ENCODE data around the gene FAM107B. TPM values are rescaled to one million over a fixed set of nuclear protein-coding genes. Genes with fewer than 3 reads are reported as not detected.
"Not testable (repeated sequence)": the region's sequence is repeated elsewhere in the genome, so short reads cannot be mapped to it uniquely, and the experiment has no call there.

Gene FAM107B
- total RNA-seq, 1 experiment from 2014 or later, result 24.5 TPM

DNA sequence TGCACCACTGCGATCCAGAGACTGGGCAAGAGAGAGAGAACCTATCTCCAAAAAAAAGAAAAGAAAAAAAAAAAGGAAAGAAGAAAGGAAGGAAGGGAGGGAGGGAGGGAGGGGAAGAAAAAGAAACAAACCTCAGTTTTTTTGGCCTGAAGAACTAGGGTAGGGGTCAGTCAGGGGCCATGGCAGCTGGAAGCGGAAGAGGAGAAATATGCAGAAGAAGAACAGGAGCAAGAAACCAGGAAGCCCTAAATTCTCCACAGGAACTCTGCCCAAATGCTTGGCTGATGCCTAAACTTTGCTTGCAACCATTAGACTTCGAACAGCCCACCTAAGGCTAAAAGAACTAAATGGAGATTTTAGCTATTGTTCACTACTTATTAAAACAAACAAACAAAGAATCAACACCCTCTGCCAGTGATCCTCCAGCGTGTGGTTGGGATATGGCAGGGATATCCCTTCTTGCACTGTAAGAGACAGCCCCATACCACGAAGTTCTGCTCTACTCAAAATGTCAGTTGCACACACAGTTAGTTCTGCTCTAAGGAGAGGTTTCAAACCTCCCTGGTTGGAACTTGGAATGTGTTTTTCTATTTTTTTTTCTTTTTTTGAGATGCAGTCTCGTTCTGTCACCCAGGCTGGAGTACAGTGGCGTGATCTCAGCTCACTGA, 139.5 kb downstream of the FAM107B start:
- Histone ChIP-seq H3K56ac (ENCODE audit: insufficient read length, low read depth, low read length) (no peak overlapping the region), H3K18ac (ENCODE audit: insufficient read length, low read depth, low read length) (no peak overlapping the region), H4K91ac (ENCODE audit: insufficient read length, low read depth, low read length) (no peak overlapping the region), H3K4me1 (ENCODE audit: insufficient read depth, low read length) (no peaks in the 10 kb centered on the region; the same call in 1 of the 2 replicates), H2BK12ac (ENCODE audit: insufficient read length, low read depth, low read length) (no peak overlapping the region), H4K20me1 (ENCODE audit: control insufficient read depth, insufficient read depth, insufficient read length) (no peaks in the 10 kb centered on the region), H4K5ac (ENCODE audit: insufficient read length, low read depth, low read length) (no peak overlapping the region), H3K4ac (ENCODE audit: low read depth, low read length) (no peak overlapping the region), H3K9ac (ENCODE audit: extremely low read depth, insufficient read length, low read length) (no peak overlapping the region), H3K79me2 (ENCODE audit: insufficient read depth, low read length) (no peaks in the 10 kb centered on the region), H2BK20ac (ENCODE audit: low read depth, low read length, poor library complexity, severe bottlenecking) (no peak overlapping the region), H2AFZ (ENCODE audit: low read length) (no peak overlapping the region), H3K27ac (ENCODE audit: insufficient read length, low read depth, low read length) (no peak overlapping the region), H3K27me3 (ENCODE audit: insufficient read depth, low read length) (no peaks in the 10 kb centered on the region), H2BK5ac (ENCODE audit: insufficient read length, low read length) (no peak overlapping the region), H3K4me2 (ENCODE audit: insufficient read depth, insufficient read length, low read length) (no peak overlapping the region), H2BK120ac (ENCODE audit: low read depth, low read length, poor library complexity, severe bottlenecking) (no peak overlapping the region), H3K14ac (ENCODE audit: insufficient read depth, low read length) (no peak overlapping the region), H2BK15ac (ENCODE audit: low read depth, low read length) (no peak overlapping the region), H2AK5ac (ENCODE audit: insufficient read length, low read length) (no peak overlapping the region), H3K23ac (ENCODE audit: insufficient read length, low read depth, low read length) (no peak overlapping the region), H3K23me2 (ENCODE audit: insufficient read length, low read depth, low read length, poor library complexity, severe bottlenecking) (no peaks in the 10 kb centered on the region), H3K9me3 (ENCODE audit: control insufficient read depth, low read depth, low read length) (no peaks in the 10 kb centered on the region), H3T11ph (ENCODE audit: low read length) (no peak overlapping the region), H3K79me1 (ENCODE audit: insufficient read depth, low read depth, low read length, poor library complexity, severe bottlenecking) (no peaks in the 10 kb centered on the region), H4K8ac (replicated peaks; ENCODE audit: insufficient read length, low read depth, low read length) (no peak overlapping the region)
- Mint-ChIP-seq H3K27ac (no peak overlapping the region), H3K36me3 (ENCODE audit: insufficient read depth in 1 of 3, low read depth in 3 of 3) (no peaks in the 10 kb centered on the region), H3K4me1 (peaks cover 4 to 5% of the 10 kb centered on the region in 2 experiments; a peak in 2 of 4 replicates), H3K9me3 (no peaks in the 10 kb centered on the region), H3K27me3 (ENCODE audit: low read depth) (no peaks in the 10 kb centered on the region; the same call in 1 of the 2 replicates), H3K4me3 (no peak overlapping the region)
- no peak for DNase-seq
- whole genome bisulfite sequencing (ENCODE audit: extremely low coverage, insufficient read length, low lambda C conversion rate), result no CpG with 5 or more reads among the region's 7 CpGs
- TF ChIP-seq, protein P1, sequence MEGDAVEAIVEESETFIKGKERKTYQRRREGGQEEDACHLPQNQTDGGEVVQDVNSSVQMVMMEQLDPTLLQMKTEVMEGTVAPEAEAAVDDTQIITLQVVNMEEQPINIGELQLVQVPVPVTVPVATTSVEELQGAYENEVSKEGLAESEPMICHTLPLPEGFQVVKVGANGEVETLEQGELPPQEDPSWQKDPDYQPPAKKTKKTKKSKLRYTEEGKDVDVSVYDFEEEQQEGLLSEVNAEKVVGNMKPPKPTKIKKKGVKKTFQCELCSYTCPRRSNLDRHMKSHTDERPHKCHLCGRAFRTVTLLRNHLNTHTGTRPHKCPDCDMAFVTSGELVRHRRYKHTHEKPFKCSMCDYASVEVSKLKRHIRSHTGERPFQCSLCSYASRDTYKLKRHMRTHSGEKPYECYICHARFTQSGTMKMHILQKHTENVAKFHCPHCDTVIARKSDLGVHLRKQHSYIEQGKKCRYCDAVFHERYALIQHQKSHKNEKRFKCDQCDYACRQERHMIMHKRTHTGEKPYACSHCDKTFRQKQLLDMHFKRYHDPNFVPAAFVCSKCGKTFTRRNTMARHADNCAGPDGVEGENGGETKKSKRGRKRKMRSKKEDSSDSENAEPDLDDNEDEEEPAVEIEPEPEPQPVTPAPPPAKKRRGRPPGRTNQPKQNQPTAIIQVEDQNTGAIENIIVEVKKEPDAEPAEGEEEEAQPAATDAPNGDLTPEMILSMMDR (conservative IDR thresholded peaks at IDR 0.05), result no peak

DNA sequence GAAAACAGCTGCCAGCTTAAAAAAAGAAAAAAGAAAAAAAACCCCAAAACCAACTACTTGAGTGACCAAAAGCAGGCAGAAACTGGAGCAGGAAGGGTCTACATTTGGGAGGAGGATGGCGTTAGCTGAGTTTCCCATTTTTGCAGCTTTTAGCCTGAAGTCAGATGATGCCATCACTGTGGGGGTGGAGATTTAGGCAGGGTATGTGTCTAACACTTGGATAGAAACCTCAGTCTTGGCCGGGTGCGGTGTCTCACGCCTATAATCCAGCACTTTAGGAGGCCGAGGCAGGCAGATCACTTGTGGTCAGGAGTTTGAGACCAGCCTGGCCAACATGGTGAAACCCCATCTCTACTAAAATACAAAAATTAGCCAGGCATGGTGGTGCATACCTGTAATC, 140.1 kb downstream of the FAM107B start:
- not testable (repeated sequence) for H3K23ac ChIP-seq (ENCODE audit: insufficient read length, low read depth, low read length); H3K14ac ChIP-seq (ENCODE audit: insufficient read depth, low read length); H2BK5ac ChIP-seq (ENCODE audit: insufficient read length, low read length); H3K4ac ChIP-seq (ENCODE audit: low read depth, low read length); H3K27ac Mint-ChIP-seq; H3K4me3 Mint-ChIP-seq; DNase-seq; H3K18ac ChIP-seq (ENCODE audit: insufficient read length, low read depth, low read length); H2AFZ ChIP-seq (ENCODE audit: low read length); H3K9ac ChIP-seq (ENCODE audit: extremely low read depth, insufficient read length, low read length); H2AK5ac ChIP-seq (ENCODE audit: insufficient read length, low read length); H3K79me1 ChIP-seq (ENCODE audit: insufficient read depth, low read depth, low read length, poor library complexity, severe bottlenecking); H4K20me1 ChIP-seq (ENCODE audit: control insufficient read depth, insufficient read depth, insufficient read length); H3K23me2 ChIP-seq (ENCODE audit: insufficient read length, low read depth, low read length, poor library complexity, severe bottlenecking); H3K4me1 ChIP-seq (ENCODE audit: insufficient read depth, low read length); H4K5ac ChIP-seq (ENCODE audit: insufficient read length, low read depth, low read length); H3K9me3 Mint-ChIP-seq; H4K8ac ChIP-seq (replicated peaks; ENCODE audit: insufficient read length, low read depth, low read length); H3K79me2 ChIP-seq (ENCODE audit: insufficient read depth, low read length); H2BK12ac ChIP-seq (ENCODE audit: insufficient read length, low read depth, low read length); H2BK15ac ChIP-seq (ENCODE audit: low read depth, low read length); H3K56ac ChIP-seq (ENCODE audit: insufficient read length, low read depth, low read length); H3K27ac ChIP-seq (ENCODE audit: insufficient read length, low read depth, low read length); H2BK20ac ChIP-seq (ENCODE audit: low read depth, low read length, poor library complexity, severe bottlenecking); H3K9me3 ChIP-seq (ENCODE audit: control insufficient read depth, low read depth, low read length); H3K27me3 ChIP-seq (ENCODE audit: insufficient read depth, low read length); H3K36me3 Mint-ChIP-seq (ENCODE audit: insufficient read depth in 1 of 3, low read depth in 3 of 3); H3K27me3 Mint-ChIP-seq (ENCODE audit: low read depth); H3K4me2 ChIP-seq (ENCODE audit: insufficient read depth, insufficient read length, low read length); H3T11ph ChIP-seq (ENCODE audit: low read length); H3K4me1 Mint-ChIP-seq; H2BK120ac ChIP-seq (ENCODE audit: low read depth, low read length, poor library complexity, severe bottlenecking); H4K91ac ChIP-seq (ENCODE audit: insufficient read length, low read depth, low read length)
- WGBS (ENCODE audit: extremely low coverage, insufficient read length, low lambda C conversion rate), result no CpG with 5 or more reads among the region's 5 CpGs

Measured in H9 (cell line).